ENCODE measurements around the gene RHCG. TPM values are rescaled to one million over a fixed set of nuclear protein-coding genes. Genes with fewer than 3 reads are reported as not detected.

RHCG gene
- total and polyA plus RNA-seq, 2 of the 4 experiments (the other 2 are of a cell fraction), result not detected

- CTCF ChIA-PET, result no interaction called here
- no peak overlapping the region for H2AK9ac ChIP-seq (replicated peaks; ENCODE audit: low read depth, low read length, poor library complexity)
Observed at GRCh38 chr15:89461386-89461785, 35.0 kb downstream of the RHCG start.

More at GRCh38 chr15:89461386-89461785, 35.0 kb downstream of the RHCG start:
- Histone ChIP-seq H3K4ac (ENCODE audit: low read depth, low read length) (no peak overlapping the region), H2BK120ac (ENCODE audit: low read depth, low read length) (no peak overlapping the region), H3K79me1 (ENCODE audit: low read depth in 1 of 2, low read length in 2 of 2) (no peaks in the 10 kb centered on the region), H3K9ac (ENCODE audit: low read depth, low read length) (no peak overlapping the region), H3K9me1 (ENCODE audit: insufficient read depth, low read length) (no peaks in the 10 kb centered on the region), H3K23ac (ENCODE audit: low read depth, low read length) (no peak overlapping the region), H3K36me3 (ENCODE audit: control insufficient read depth, insufficient read depth, low read length) (no peaks in the 10 kb centered on the region), H2AK5ac (ENCODE audit: low read depth, low read length) (no peak overlapping the region), H3K18ac (ENCODE audit: low read depth, low read length) (no peak overlapping the region), H3K4me3 (ENCODE audit: insufficient read depth, low read depth, low read length) (no peak overlapping the region), H3K9me3 (ENCODE audit: control insufficient read depth, insufficient read depth, low read length) (peaks cover 2% of the 10 kb centered on the region; the same call in 1 of the 2 replicates), H3K14ac (replicated peaks; ENCODE audit: low read depth, low read length) (no peak overlapping the region), H3K27me3 (ENCODE audit: control insufficient read depth, insufficient read depth, low read length) (peaks cover 13% of the 10 kb centered on the region), H2AFZ (replicated peaks; ENCODE audit: low read length, poor library complexity) (no peak overlapping the region), H4K5ac (ENCODE audit: low read depth, low read length) (no peak overlapping the region), H2BK15ac (ENCODE audit: low read depth, low read length) (no peak overlapping the region), H4K91ac (ENCODE audit: insufficient read depth, low read depth, low read length) (no peak overlapping the region), H2BK20ac (ENCODE audit: low read depth, low read length) (no peak overlapping the region), H4K20me1 (ENCODE audit: insufficient read depth, low read length) (no peaks in the 10 kb centered on the region), H3K27ac (ENCODE audit: insufficient read depth, low read length) (no peak overlapping the region), H3K56ac (ENCODE audit: extremely low read depth, insufficient read depth, low read length) (no peak overlapping the region), H3K4me1 (ENCODE audit: control insufficient read depth, insufficient read depth, low read length) (no peaks in the 10 kb centered on the region), H3K4me2 (ENCODE audit: low read depth, low read length) (no peak overlapping the region), H2BK5ac (ENCODE audit: low read depth, low read length, poor library complexity, severe bottlenecking) (no peak overlapping the region), H4K8ac (ENCODE audit: low read depth in 2 of 2, low read length in 2 of 2) (no peak overlapping the region)
- no TSS peak for BruUV-seq (replicated peaks)
- in situ Hi-C loops (cut with MboI; ENCODE audit: low sequenced_read_pairs), result no loop called here
- POLR2A ChIA-PET (ENCODE audit: unreplicated experiment), result no interaction called here
- ATAC-seq (ENCODE audit: low read depth), result no peak
- intact Hi-C loops (cut with micrococcal nuclease), result no loop called here
- TF ChIP-seq MAZ (IDR thresholded peaks at IDR 0.05; ENCODE audit: borderline replicate concordance, low read depth, low read length) (no peak), CHD1 (IDR thresholded peaks at IDR 0.05; ENCODE audit: low read depth, low read length) (no peak), MAFK (IDR thresholded peaks at IDR 0.05; ENCODE audit: low read depth, low read length) (no peak), MXI1 (IDR thresholded peaks at IDR 0.05; ENCODE audit: borderline replicate concordance, low read depth, low read length) (no peak), RAD21 (IDR thresholded peaks at IDR 0.05; ENCODE audit: low read length) (no peak), CTCF (conservative IDR thresholded peaks at IDR 0.05; ENCODE audit: low read depth, low read length) (no peak), NFE2L2 (IDR thresholded peaks at IDR 0.05; ENCODE audit: low read depth, low read length) (no peak), RFX5 (IDR thresholded peaks at IDR 0.05; ENCODE audit: low read depth, low read length) (no peak), ELK1 (IDR thresholded peaks at IDR 0.05; ENCODE audit: borderline replicate concordance, low read depth, low read length) (no peak), USF2 (IDR thresholded peaks at IDR 0.05; ENCODE audit: low read depth, low read length) (no peak), SMC3 (IDR thresholded peaks at IDR 0.05; ENCODE audit: low read depth, low read length) (no peak), BHLHE40 (IDR thresholded peaks at IDR 0.05; ENCODE audit: low read depth, low read length) (no peak)
- WGBS, 2 experiments (ENCODE audit: extremely low coverage in 2 of 2, insufficient read length in 1 of 2), result no CpG with 5 or more reads among the region's 4 CpGs
- no peak for DNase-seq
- dilution Hi-C loops (cut with HindIII; ENCODE audit: low sequenced_read_pairs, unreplicated experiment), result no loop called here
